HG03558 (cell line): Measurements from ENCODE around the gene RAPGEF3.

ENCODE experiments used
- ATAC-seq: cut with Tn5 transposase; IDR thresholded peaks from one replicate; pipeline ENCODE4 v1.9.1; 2021; ENCODE audit warnings: moderate number of reproducible peaks; ENCODE audit not compliant: unreplicated experiment; ENCODE audit errors: extremely low read depth

Gene RAPGEF3

DNA sequence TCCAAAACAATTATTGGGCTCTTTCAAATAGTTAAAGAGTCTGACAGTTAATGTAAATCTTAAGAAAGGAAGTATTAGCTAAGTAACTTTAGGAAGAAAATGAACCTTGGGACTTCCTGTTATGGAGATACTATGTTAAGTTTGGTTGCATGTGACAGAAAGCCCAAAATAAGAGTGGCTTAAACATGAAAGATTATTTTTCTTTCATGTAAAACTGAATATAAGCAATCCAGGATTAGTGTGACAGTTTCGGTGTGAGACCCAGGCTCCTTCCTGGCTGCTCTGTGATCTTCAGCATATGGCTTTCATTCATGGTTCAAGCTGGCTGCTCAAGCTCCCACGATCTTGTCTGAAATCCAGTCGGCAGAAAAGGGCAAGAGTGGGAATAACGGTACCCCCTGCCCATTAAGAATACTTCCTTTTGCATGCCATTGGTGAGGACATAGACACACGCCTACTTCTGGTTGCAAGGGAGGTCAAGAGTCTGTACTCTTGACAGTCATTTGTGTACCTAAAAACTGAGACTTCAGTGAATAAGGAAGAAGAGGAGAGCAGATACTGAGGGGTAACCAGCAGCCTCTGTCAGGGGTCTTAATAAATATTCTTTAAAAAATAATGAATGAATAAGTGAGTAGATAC, 50.7 kb downstream of the RAPGEF3 start:
- no peak for ATAC-seq

GRCh38 chr12:47707355-47707754, 51.3 kb downstream of the RAPGEF3 start:
- ATAC-seq: no peak

- ATAC-seq: peak; percentile 46
These were observed 52.9 kb downstream of the RAPGEF3 start, which contains the start of gene RPAP3 for GRCh38 chr12:47705566-47706425. Gene RPAP3, minus strand, starts transcription at chr12:47706030. Its CDS starts 3,190 bp downstream, at chr12:47702840.

GRCh38 chr12:47705229-47705565, 53.5 kb downstream of the RAPGEF3 start:
- ATAC-seq: no peak

DNA sequence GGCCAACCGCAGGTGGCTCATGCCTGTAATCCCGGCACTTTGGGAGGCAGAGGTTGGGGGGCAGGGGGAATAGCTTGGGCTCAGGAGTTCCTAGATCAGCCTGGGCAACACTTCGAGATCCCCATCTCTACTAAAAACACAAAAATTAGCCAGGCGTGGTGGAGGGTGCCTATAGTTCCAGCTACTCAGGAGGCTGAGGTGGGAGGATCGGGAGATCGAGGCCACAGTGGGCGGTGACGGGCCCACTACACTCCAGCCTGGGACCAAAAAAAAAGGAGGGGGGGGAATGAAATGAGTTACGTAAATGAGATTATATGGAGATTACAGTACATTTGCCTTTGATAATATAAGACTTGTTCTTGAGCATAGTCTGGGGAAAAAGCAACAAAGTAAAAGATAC, 54.0 kb downstream of the RAPGEF3 start:
- no peak for ATAC-seq

DNA sequence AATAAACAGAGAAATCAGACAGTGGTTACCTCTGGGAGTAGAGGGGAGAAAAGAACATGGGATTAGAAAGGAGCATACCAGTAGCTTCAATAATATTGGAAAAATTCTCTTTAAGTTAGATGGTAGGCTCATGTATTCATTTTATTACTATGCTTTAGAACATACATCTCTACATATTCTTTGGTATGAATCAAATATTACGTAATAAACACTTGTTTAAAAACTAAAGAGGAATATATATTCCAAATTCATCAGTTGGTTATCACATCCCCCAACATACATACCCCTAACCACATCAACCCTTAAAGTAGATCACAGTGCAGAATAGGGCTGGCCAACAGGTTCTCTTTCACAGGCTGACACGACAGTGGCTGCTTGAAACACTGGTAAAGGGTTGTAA, 58.4 kb downstream of the RAPGEF3 start:
- ATAC-seq: no peak

DNA sequence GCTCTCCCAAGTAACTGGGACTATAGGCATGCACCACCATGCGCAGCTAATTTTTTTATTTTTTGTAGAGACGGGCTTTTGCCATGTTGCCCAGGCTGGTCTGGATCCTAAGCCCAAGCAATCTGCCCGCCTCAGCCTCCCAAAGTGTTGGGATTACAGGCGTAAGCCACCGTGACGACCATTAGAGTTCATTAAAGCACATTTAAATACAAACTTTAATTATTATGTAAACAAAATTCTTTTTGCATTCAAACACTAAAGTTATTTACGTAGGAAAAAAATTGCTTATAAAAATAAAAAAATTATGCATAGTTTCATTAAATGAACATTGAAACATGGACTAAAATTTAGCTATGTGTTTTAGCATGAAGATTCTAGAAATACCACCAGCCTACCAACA, 60.0 kb downstream of the RAPGEF3 start:
- ATAC-seq: no peak

- no peak for ATAC-seq
These were observed 60.6 kb downstream of the RAPGEF3 start for GRCh38 chr12:47698055-47698454.

DNA sequence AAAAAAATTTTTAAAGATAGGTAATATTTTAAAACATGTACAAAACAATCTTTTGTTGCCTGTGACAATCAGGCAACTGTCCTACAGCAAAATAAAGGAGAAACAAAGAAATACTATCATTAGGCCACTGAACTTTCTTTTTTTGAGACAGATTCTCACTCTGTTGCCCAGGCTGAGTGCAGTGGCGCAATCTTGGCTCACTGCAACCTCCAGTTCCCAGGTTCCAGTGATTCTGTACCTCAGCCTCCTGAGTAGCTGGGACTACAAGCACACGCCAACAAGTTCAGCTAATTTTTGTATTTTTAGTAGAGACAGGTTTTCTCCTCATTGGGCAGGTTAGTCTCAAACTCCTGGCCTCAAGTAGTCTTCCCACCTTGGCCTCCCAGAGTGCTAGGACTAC, 69.5 kb downstream of the RAPGEF3 start:
- no peak for ATAC-seq

DNA sequence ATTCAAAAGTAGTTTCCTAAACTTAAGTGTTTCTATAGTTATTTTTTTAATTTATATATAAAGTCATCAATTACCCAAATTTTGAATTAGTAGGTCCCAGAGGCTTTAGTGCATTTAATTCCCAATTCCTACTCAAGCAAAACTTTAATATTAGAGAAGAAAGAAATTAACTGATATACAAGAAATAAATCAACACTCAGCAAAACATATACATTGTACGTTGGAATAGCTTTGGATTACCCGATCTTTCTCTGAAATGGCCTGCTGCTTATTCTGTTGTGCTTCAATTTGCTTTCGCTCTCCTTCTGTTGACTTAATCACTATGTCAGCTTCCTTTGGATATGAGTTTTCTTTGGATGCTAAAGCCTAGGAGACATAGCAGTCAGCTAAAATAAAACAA, 71.0 kb downstream of the RAPGEF3 start:
- no peak for ATAC-seq

- no peak for ATAC-seq
These were observed 71.9 kb downstream of the RAPGEF3 start for GRCh38 chr12:47686645-47687240.
